ENCODE data around the gene DDX50.
"Not testable (repeated sequence)": the region's sequence is repeated elsewhere in the genome, so short reads cannot be mapped to it uniquely, and the experiment has no call there.

Gene DDX50

GRCh38 chr10:68900427-68901104 is 549 bp upstream of the DDX50 start:
- no peak for DNase-seq (ENCODE audit: low read depth)

GRCh38 chr10:68902382-68902781 is 1.3 kb downstream of the DDX50 start:
- DNase-seq (ENCODE audit: low read depth) = no peak

- no peak for DNase-seq (ENCODE audit: low read depth)
These were observed 23.5 kb downstream of the DDX50 start for GRCh38 chr10:68924593-68924992.

- no peak for DNase-seq (ENCODE audit: low read depth)
These were observed 24.4 kb downstream of the DDX50 start for GRCh38 chr10:68925489-68925888.

GRCh38 chr10:68929157-68929556 is 28.0 kb downstream of the DDX50 start:
- DNase-seq (ENCODE audit: low read depth) = not testable (repeated sequence)

GRCh38 chr10:68929888-68930287 is 28.8 kb downstream of the DDX50 start:
- not testable (repeated sequence) for DNase-seq (ENCODE audit: low read depth)

GRCh38 chr10:68932860-68933259 is 31.7 kb downstream of the DDX50 start:
- not testable (repeated sequence) for DNase-seq (ENCODE audit: low read depth)

- DNase-seq (ENCODE audit: low read depth) = no peak
These were observed 33.9 kb downstream of the DDX50 start for GRCh38 chr10:68934994-68935393.

- DNase-seq (ENCODE audit: low read depth) = no peak
These were observed 37.0 kb downstream of the DDX50 start for GRCh38 chr10:68938117-68938516.

GRCh38 chr10:68938884-68939283 is 37.8 kb downstream of the DDX50 start:
- DNase-seq (ENCODE audit: low read depth) = no peak

GRCh38 chr10:68940917-68941316 is 39.8 kb downstream of the DDX50 start:
- DNase-seq (ENCODE audit: low read depth) = not testable (repeated sequence)

GRCh38 chr10:68950598-68950997 is 49.5 kb downstream of the DDX50 start:
- no peak for DNase-seq (ENCODE audit: low read depth)

GRCh38 chr10:68954904-68955303 is 53.8 kb downstream of the DDX50 start:
- no peak for DNase-seq (ENCODE audit: low read depth)

- DNase-seq (ENCODE audit: low read depth) = no peak
These were observed 54.3 kb downstream of the DDX50 start for GRCh38 chr10:68955355-68955831.

- peak; percentile 76 for DNase-seq (ENCODE audit: low read depth)
These were observed 54.9 kb downstream of the DDX50 start, which contains the start of gene DDX21 for GRCh38 chr10:68955832-68956532. TSS of gene DDX21 (plus strand) at chr10:68956170. CDS start at chr10:68956226, 56 bp downstream.

GRCh38 chr10:68957284-68957615 is 56.1 kb downstream of the DDX50 start:
- no peak for DNase-seq (ENCODE audit: low read depth)

- no peak for DNase-seq (ENCODE audit: low read depth)
These were observed 56.5 kb downstream of the DDX50 start for GRCh38 chr10:68957654-68958053.

- DNase-seq (ENCODE audit: low read depth) = no peak
These were observed 58.8 kb downstream of the DDX50 start for GRCh38 chr10:68959695-68960527.

- no peak for DNase-seq (ENCODE audit: low read depth)
These were observed 62.0 kb downstream of the DDX50 start for GRCh38 chr10:68963151-68963550.

- DNase-seq (ENCODE audit: low read depth) = no peak
These were observed 72.9 kb downstream of the DDX50 start for GRCh38 chr10:68973975-68974374.

- not testable (repeated sequence) for DNase-seq (ENCODE audit: low read depth)
These were observed 74.9 kb downstream of the DDX50 start for GRCh38 chr10:68975936-68976473.

GRCh38 chr10:68979738-68980137 is 78.6 kb downstream of the DDX50 start:
- not testable (repeated sequence) for DNase-seq (ENCODE audit: low read depth)

Data from activated T-helper 1 cell treated with Interleukin-2 at 50 U/mL for 16 hours (primary cell).